Stimulated activated CD8-positive, alpha-beta memory T cell treated with anti-CD3 and anti-CD28 coated beads, Interleukin-4, amount 100 ng/mL, for 1 hour (primary cell): ENCODE results near the gene NLN.
"Not testable (repeated sequence)": the region's sequence is repeated elsewhere in the genome, so short reads cannot be mapped to it uniquely, and the experiment has no call there.

Experiments
- DNase-seq, 2 donors: peaks; one replicate each; pipeline ENCODE4 v3.0.0-alpha.2; 2020; ENCODE audit warnings: low read depth in 2 of 2, low spot score in 1 of 2

NLN gene

GRCh38 chr5:65830856-65831255 lies 108.9 kb downstream of the NLN start:
- no peak for DNase-seq

- no peak for DNase-seq
Measured at GRCh38 chr5:65831276-65831675, 109.3 kb downstream of the NLN start.

GRCh38 chr5:65832152-65832551 lies 110.1 kb downstream of the NLN start:
- no peak for DNase-seq

GRCh38 chr5:65832603-65833228 lies 110.7 kb downstream of the NLN start:
- no peak for DNase-seq

GRCh38 chr5:65833780-65834179 lies 111.8 kb downstream of the NLN start:
- DNase-seq, result no peak

GRCh38 chr5:65834306-65834705 lies 112.3 kb downstream of the NLN start:
- no peak for DNase-seq

- no peak for DNase-seq
Measured at GRCh38 chr5:65835191-65835590, 113.2 kb downstream of the NLN start.

GRCh38 chr5:65837139-65837538 lies 115.1 kb downstream of the NLN start:
- no peak for DNase-seq

- not testable (repeated sequence) for DNase-seq
Measured at GRCh38 chr5:65839170-65839569, 117.2 kb downstream of the NLN start.

- no peak for DNase-seq
Measured at GRCh38 chr5:65840071-65840470, 118.1 kb downstream of the NLN start.

GRCh38 chr5:65844763-65845162 lies 122.8 kb downstream of the NLN start:
- not testable (repeated sequence) for DNase-seq

- DNase-seq, result no peak
Measured at GRCh38 chr5:65846101-65846500, 124.1 kb downstream of the NLN start.

- DNase-seq, result not testable (repeated sequence)
Measured at GRCh38 chr5:65847019-65847418, 125.0 kb downstream of the NLN start.

GRCh38 chr5:65849918-65850317 lies 127.9 kb downstream of the NLN start:
- not testable (repeated sequence) for DNase-seq

- DNase-seq, result no peak
Measured at GRCh38 chr5:65854925-65855324, 132.9 kb downstream of the NLN start.

GRCh38 chr5:65855766-65856315 lies 133.8 kb downstream of the NLN start:
- no peak for DNase-seq

GRCh38 chr5:65856520-65856919 lies 134.5 kb downstream of the NLN start:
- no peak for DNase-seq

- no peak for DNase-seq
Measured at GRCh38 chr5:65858316-65858715, 136.3 kb downstream of the NLN start.

- no peak for DNase-seq
Measured at GRCh38 chr5:65861830-65862241, 139.8 kb downstream of the NLN start.

- no peak for DNase-seq
Measured at GRCh38 chr5:65862384-65862783, 140.4 kb downstream of the NLN start.

GRCh38 chr5:65863747-65864146 lies 141.7 kb downstream of the NLN start:
- no peak for DNase-seq

- DNase-seq, result no peak
Measured at GRCh38 chr5:65866837-65867521, 145.0 kb downstream of the NLN start.
